Heart right ventricle (tissue), 16 donors: ENCODE measurements around the gene BABAM2. TPM values are rescaled to one million over a fixed set of nuclear protein-coding genes. Genes with fewer than 3 reads are reported as not detected.

ENCODE experiments used
- ATAC-seq, 8 donors: fragments of 200-7000 bp; cut with Tn5 transposase; one replicate each; pipeline ENCODE4 v1.9.1; 2020; ENCODE audit warnings: mild to moderate bottlenecking in 8 of 8, moderate library complexity in 8 of 8, moderate number of reproducible peaks in 1 of 8
- DNase-seq, 2 donors: peaks; one replicate each; pipeline ENCODE4 v3.0.0-alpha.2; 2020
- H3K27ac ChIP-seq, 10 donors: fragments of 200-600 bp; sonication (generic) in 2 of 10; one replicate each; pipeline versions ENCODE4 v1.5.0 to v1.8.0; 2020 to 2022; ENCODE audit warnings: mild to moderate bottlenecking in 3 of 10
- H3K27me3 ChIP-seq, 7 donors: fragments of 200-600 bp; one replicate each; pipeline ENCODE4 v1.8.0; 2021 to 2022; ENCODE audit warnings: mild to moderate bottlenecking in 2 of 7
- H3K36me3 ChIP-seq, 9 donors: fragments of 200-600 bp; sonication (generic) in 1 of 9; one replicate each; pipeline versions ENCODE4 v1.5.0 to v1.8.0; 2020 to 2022; ENCODE audit warnings: mild to moderate bottlenecking in 2 of 9
- H3K4me1 ChIP-seq, 9 donors: fragments of 200-600 bp; sonication (generic) in 1 of 9; one replicate each; pipeline versions ENCODE4 v1.5.0 to v1.8.0; 2020 to 2022; ENCODE audit warnings: mild to moderate bottlenecking in 4 of 9
- H3K4me3 ChIP-seq, 10 donors: fragments of 200-600 bp; sonication (generic) in 2 of 10; one replicate each; pipeline versions ENCODE4 v1.5.0 to v1.8.0; 2020 to 2022; ENCODE audit warnings: mild to moderate bottlenecking in 7 of 10, moderate library complexity in 2 of 10
- H3K9me3 ChIP-seq, 11 donors: fragments of 200-600 bp in 10 of 11; sonication (generic) in 2 of 11; one replicate each; pipeline versions ENCODE4 v1.5.0 to v1.8.0; 2013 to 2022; ENCODE audit warnings: mild to moderate bottlenecking in 2 of 11, control low read depth in 1 of 11, moderate library complexity in 1 of 11
- CTCF ChIP-seq, 9 donors: fragments of 200-600 bp; sonication (generic) in 2 of 9; IDR thresholded peaks; one replicate each; pipeline versions ENCODE4 v1.5.0 to v1.8.0; 2021 to 2022; ENCODE audit warnings: antibody characterized with exemption in 9 of 9, mild to moderate bottlenecking in 5 of 9, moderate library complexity in 1 of 9
- WGBS, 2 donors: extraction: QIAGEN DNeasy Blood & Tissue Kit; methylation state at CpG; one replicate each; pipeline ENCODE4 v1.1.7; 2013; ENCODE audit warnings: inconsistent platforms in 1 of 2; 5-methylcytosine and 5-hydroxymethylcytosine counted together
- intact Hi-C, 10 donors: fragments of 100-400 bp; cut with DNase I; formaldehyde crosslinking; loops; one replicate each; pipeline versions ENCODE4 v1.11.1 to v1.14.2; 2022
- polyA plus RNA-seq, 2 donors: library from polyadenylated mRNA; stranded (reverse); fragments of 200-250 nt; gene quantifications; one replicate each; pipeline ENCODE4 v1.2.3, GENCODE V29; 2013
- total RNA-seq, 10 donors: library from RNA; stranded (reverse); fragmentation: NEBNext Ultra II Directional in 3 of 10; extraction: Animal tissue kit (Norgen Biotek cat#: 25700) in 3 of 10; gene quantifications; one replicate each; pipeline versions ENCODE4 v1.2.1 to v1.2.4, GENCODE V29; 2021 to 2023
- donor health status: Arrhythmogenic right ventricular cardiomyopathy.
- donor health status: ischemic (EF 13 %, LVEDD 7.1; RV severe dilation, severe dysfunction).
- donor health status: healthy with polysubstance abuse.
- donor health status: DM: no; HTN: yes; CAD: no.
- donor health status: DM: no; HTN: no; CAD: no.
- donor health status: ischemic (EF 25% LVEDD 6.9; RV normal size, moderate dysfunction).
- donor health status: ischemic (EF 25% LVEDD 5.7; RV mildly dilated, moderate dysfunction).
- donor health status: healthy.
- donor health status: DM: yes; HTN: yes; CAD: no.
- donor health status: Ischemic cardiomyopathy.
- donor health status: ischemic (EF 35%, LVEDD 5.7; RV mildly dilated, moderate dysfunction).
- donor health status: nonischemic (EF 11% LVEDD 7.7; RV severe dilation, severe dysfunction).
- donor health status: DM: yes; HTN: yes; CAD: no.
- donor health status: PGD.
- donor health status: ischemic (EF 29% LVEDD 5.4; RV normal size, mild dysfunction).
- donor health status: nonischemic (EF 23%, LVEDD 6.1; RV moderate dilation, normal function).

Gene BABAM2
- total and polyA plus RNA-seq, 12 donors, result 13.3 to 83.4 (median 65.9) TPM

- ATAC-seq (no peak), DNase-seq (no peak)
- H3K9me3 ChIP-seq, result no peaks in the 10 kb centered on the region
- H3K27me3 ChIP-seq, result no peaks in the 10 kb centered on the region
- intact Hi-C loops, result no loop called here
- 78% methylated on average over 4 of the region's 4 CpGs for WGBS, 2 donors
- no peak overlapping the region for H3K4me3 ChIP-seq
- peaks cover 0 to 43% (median 13%) of the 10 kb centered on the region in 9 donors for H3K4me1 ChIP-seq
- H3K27ac ChIP-seq, result no peak overlapping the region
- TF ChIP-seq CTCF (IDR thresholded peaks at IDR 0.05), result no peak
- peaks cover 0 to 11% (median 0%) of the 10 kb centered on the region in 9 donors for H3K36me3 ChIP-seq
Measured at GRCh38 chr2:28032816-28033215, 142.3 kb downstream of the BABAM2 start.

GRCh38 chr2:28034696-28035095 is 144.2 kb downstream of the BABAM2 start:
- Histone ChIP-seq H3K4me3 (no peak overlapping the region), H3K36me3 (no peaks in the 10 kb centered on the region), H3K4me1 (peaks cover 3 to 56% (median 15%) of the 10 kb centered on the region in 9 donors), H3K9me3 (no peaks in the 10 kb centered on the region), H3K27me3 (no peaks in the 10 kb centered on the region), H3K27ac (no peak overlapping the region)
- intact Hi-C loops, result loop anchor here in 1 of 10 donors (5.0 kb wide), 1 partner anchor 142 kb away; the partner anchor contains the start of genes BABAM2 and RBKS
- TF ChIP-seq CTCF (IDR thresholded peaks at IDR 0.05), result no peak
- ATAC-seq, result no peak
- DNase-seq, result no peak
- 96 to 97% methylated on average over 6 of the region's 6 CpGs for WGBS, 2 donors

GRCh38 chr2:28035163-28035690 is 144.7 kb downstream of the BABAM2 start:
- H3K27ac ChIP-seq, result peak overlapping the region in 6 of 10 donors; percentile 9 to 64 (median 43)
- ATAC-seq, result peak in 3 of 8 donors; percentile 34 to 51 (median 43)
- intact Hi-C loops, result loop anchor here in 1 of 10 donors (5.0 kb wide), 1 partner anchor 143 kb away; the partner anchor contains the start of genes BABAM2 and RBKS
- TF ChIP-seq CTCF (IDR thresholded peaks at IDR 0.05), result no peak
- H3K4me1 ChIP-seq, result peaks cover 3 to 56% (median 17%) of the 10 kb centered on the region in 9 donors
- no peaks in the 10 kb centered on the region for H3K9me3 ChIP-seq
- H3K27me3 ChIP-seq, result no peaks in the 10 kb centered on the region
- no peak overlapping the region for H3K4me3 ChIP-seq
- WGBS, 2 donors, result 71 to 80% methylated on average over 3 of the region's 3 CpGs
- no peak for DNase-seq
- no peaks in the 10 kb centered on the region for H3K36me3 ChIP-seq

- Histone ChIP-seq H3K36me3 (no peaks in the 10 kb centered on the region), H3K27me3 (no peaks in the 10 kb centered on the region), H3K27ac (peak overlapping the region in 7 of 10 donors; percentile 9 to 64 (median 45)), H3K4me3 (no peak overlapping the region), H3K9me3 (no peaks in the 10 kb centered on the region), H3K4me1 (peaks cover 0 to 50% (median 11%) of the 10 kb centered on the region in 9 donors)
- 69 to 72% methylated on average over 4 of the region's 4 CpGs for WGBS, 2 donors
- ATAC-seq (peak in 5 of 8 donors; percentile 46 to 74 (median 63)), DNase-seq (no peak)
- peak in 2 of 9 donors; percentile 25 to 34 for TF ChIP-seq CTCF (IDR thresholded peaks at IDR 0.05)
- intact Hi-C loops, result loop anchor here in 1 of 10 donors (5.0 kb wide), 1 partner anchor 144 kb away; the partner anchor contains the start of genes BABAM2 and RBKS
Measured at GRCh38 chr2:28035816-28036215, 145.3 kb downstream of the BABAM2 start.
